H9 (cell line): ENCODE data around the gene GDPD2. TPM values are rescaled to one million over a fixed set of nuclear protein-coding genes. Genes with fewer than 3 reads are reported as not detected.

Source experiments
- DNase-seq: peaks from one replicate; pipeline ENCODE4 v3.0.0-alpha.2; 2017
- H2AFZ ChIP-seq: one replicate; pipeline ENCODE4 v1.6.1; 2013; ENCODE audit warnings: mild to moderate bottlenecking, low read length, control low read depth, moderate library complexity
- H2AK5ac ChIP-seq: 2 replicates; pipeline ENCODE4 v1.6.1; 2013; ENCODE audit warnings: low read length, control low read depth, mixed read lengths; ENCODE audit not compliant: insufficient read length
- H2BK120ac ChIP-seq: one replicate; pipeline ENCODE4 v1.6.1; 2013; ENCODE audit warnings: low read depth, mild to moderate bottlenecking, low read length, control low read depth, inconsistent platforms; ENCODE audit not compliant: poor library complexity, severe bottlenecking
- H2BK12ac ChIP-seq: 2 replicates; pipeline ENCODE4 v1.6.1; 2013; ENCODE audit warnings: low read length, control low read depth, mixed read lengths, low read depth; ENCODE audit not compliant: insufficient read length
- H2BK15ac ChIP-seq: 2 replicates; pipeline ENCODE4 v1.6.1; 2013; ENCODE audit warnings: low read depth, low read length, control low read depth
- H2BK20ac ChIP-seq: one replicate; pipeline ENCODE4 v1.6.1; 2013; ENCODE audit warnings: low read depth, mild to moderate bottlenecking, low read length, control low read depth, inconsistent platforms; ENCODE audit not compliant: poor library complexity, severe bottlenecking
- H2BK5ac ChIP-seq: 2 replicates; pipeline ENCODE4 v1.6.1; 2013; ENCODE audit warnings: low read length, control low read depth, mixed read lengths; ENCODE audit not compliant: insufficient read length
- H3K14ac ChIP-seq: 2 replicates; pipeline ENCODE4 v1.6.1; 2013; ENCODE audit warnings: low read length, control low read depth; ENCODE audit not compliant: insufficient read depth
- H3K18ac ChIP-seq: 2 replicates; pipeline ENCODE4 v1.6.1; 2013; ENCODE audit warnings: low read depth, mild to moderate bottlenecking, mixed read lengths, low read length, control low read depth; ENCODE audit not compliant: insufficient read length
- H3K23ac ChIP-seq: 2 replicates; pipeline ENCODE4 v1.6.1; 2013; ENCODE audit warnings: low read length, control low read depth, mixed read lengths, low read depth; ENCODE audit not compliant: insufficient read length
- H3K23me2 ChIP-seq: 2 replicates; pipeline ENCODE4 v1.6.1; 2013; ENCODE audit warnings: low read depth, mild to moderate bottlenecking, mixed read lengths, low read length, control low read depth; ENCODE audit not compliant: insufficient read length, poor library complexity, severe bottlenecking
- H3K27ac ChIP-seq: 2 replicates; pipeline ENCODE4 v1.5.1; 2013; ENCODE audit warnings: low read length, control low read depth, mixed read lengths, low read depth; ENCODE audit not compliant: insufficient read length
- H3K27me3 ChIP-seq: 2 replicates; pipeline ENCODE4 v1.6.1; 2013; ENCODE audit warnings: low read length, control low read depth, inconsistent platforms; ENCODE audit not compliant: insufficient read depth
- H3K4ac ChIP-seq: 2 replicates; pipeline ENCODE4 v1.6.1; 2013; ENCODE audit warnings: low read depth, mild to moderate bottlenecking, control low read depth, inconsistent platforms, low read length, moderate library complexity
- H3K4me1 ChIP-seq: 2 replicates; pipeline ENCODE4 v1.6.1; 2013; ENCODE audit warnings: low read length, control low read depth, inconsistent platforms; ENCODE audit not compliant: insufficient read depth
- H3K4me2 ChIP-seq: 2 replicates; pipeline ENCODE4 v1.6.1; 2013; ENCODE audit warnings: low read length, control low read depth, mixed read lengths; ENCODE audit not compliant: insufficient read length, insufficient read depth
- H3K56ac ChIP-seq: 2 replicates; pipeline ENCODE4 v1.6.1; 2013; ENCODE audit warnings: low read depth, mild to moderate bottlenecking, mixed read lengths, low read length, control low read depth; ENCODE audit not compliant: insufficient read length
- H3K79me1 ChIP-seq: 2 replicates; pipeline ENCODE4 v1.6.1; 2013; ENCODE audit warnings: low read depth, mild to moderate bottlenecking, moderate library complexity, low read length, control low read depth, inconsistent platforms; ENCODE audit not compliant: insufficient read depth, poor library complexity, severe bottlenecking
- H3K79me2 ChIP-seq: 2 replicates; pipeline ENCODE4 v1.6.1; 2013; ENCODE audit warnings: low read length, control low read depth, inconsistent platforms; ENCODE audit not compliant: insufficient read depth
- H3K9ac ChIP-seq: 2 replicates; pipeline ENCODE4 v1.6.1; 2013; ENCODE audit warnings: low read length, control low read depth, mixed read lengths; ENCODE audit not compliant: insufficient read length; ENCODE audit errors: extremely low read depth
- H3K9me3 ChIP-seq: one replicate; pipeline ENCODE4 v1.6.1; 2013; ENCODE audit warnings: low read depth, low read length, inconsistent platforms; ENCODE audit not compliant: control insufficient read depth
- H3T11ph ChIP-seq: one replicate; pipeline ENCODE4 v1.6.1; 2013; ENCODE audit warnings: mild to moderate bottlenecking, low read length, control low read depth, inconsistent platforms
- H4K20me1 ChIP-seq: one replicate; pipeline ENCODE4 v1.6.1; 2013; ENCODE audit not compliant: control insufficient read depth, insufficient read length, insufficient read depth
- H4K5ac ChIP-seq: 2 replicates; pipeline ENCODE4 v1.6.1; 2013; ENCODE audit warnings: low read depth, mild to moderate bottlenecking, mixed read lengths, low read length, control low read depth; ENCODE audit not compliant: insufficient read length
- H4K8ac ChIP-seq: replicated peaks from 2 replicates; pipeline ENCODE4 v1.6.1; 2013; ENCODE audit warnings: low read length, control low read depth, mixed read lengths, low read depth; ENCODE audit not compliant: insufficient read length
- H4K91ac ChIP-seq: 2 replicates; pipeline ENCODE4 v1.6.1; 2013; ENCODE audit warnings: low read depth, mild to moderate bottlenecking, moderate library complexity, mixed read lengths, low read length, control low read depth; ENCODE audit not compliant: insufficient read length
- H3K27ac Mint-ChIP-seq, 3 experiments: 2 replicates in 2 of 3; 3 replicates in 1 of 3; pipeline ENCODE4 v1.8.0; 2020 to 2021; ENCODE audit warnings: mixed read lengths in 3 of 3, mild to moderate bottlenecking in 1 of 3, moderate library complexity in 1 of 3
- H3K27me3 Mint-ChIP-seq: 2 replicates; pipeline ENCODE4 v1.8.0; 2021; ENCODE audit warnings: low read depth, mild to moderate bottlenecking, moderate library complexity, mixed read lengths
- H3K36me3 Mint-ChIP-seq, 3 experiments: 2 replicates in 2 of 3; 3 replicates in 1 of 3; pipeline ENCODE4 v1.8.0; 2020 to 2021; ENCODE audit warnings: low read depth in 3 of 3, mixed read lengths in 3 of 3; ENCODE audit not compliant: insufficient read depth in 1 of 3
- H3K4me1 Mint-ChIP-seq, 2 experiments: 2 replicates each; pipeline ENCODE4 v1.8.0; 2020; ENCODE audit warnings: mixed read lengths in 2 of 2
- H3K4me3 Mint-ChIP-seq, 2 experiments: 2 replicates in 1 of 2; 3 replicates in 1 of 2; pipeline ENCODE4 v1.8.0; 2020 to 2021; ENCODE audit warnings: mild to moderate bottlenecking in 2 of 2, mixed read lengths in 2 of 2, moderate library complexity in 1 of 2
- H3K9me3 Mint-ChIP-seq, 2 experiments: 2 replicates in 1 of 2; 3 replicates in 1 of 2; pipeline ENCODE4 v1.8.0; 2020; ENCODE audit warnings: mild to moderate bottlenecking in 2 of 2, mixed read lengths in 2 of 2, moderate library complexity in 1 of 2
- CTCF ChIP-seq: fragments of 200-600 bp; sonication (generic); conservative IDR thresholded peaks from 3 replicates; pipeline ENCODE4 v1.8.0; 2021; ENCODE audit warnings: antibody characterized with exemption, mild to moderate bottlenecking
- WGBS: extraction: QIAGEN DNeasy Blood & Tissue Kit; methylation state at CpG from one replicate; pipeline ENCODE4 v1.1.7; 2013; ENCODE audit warnings: missing lambda C conversion rate, low lambda C conversion rate, mixed read lengths; ENCODE audit not compliant: insufficient read length; ENCODE audit errors: extremely low coverage; 5-methylcytosine and 5-hydroxymethylcytosine counted together
- total RNA-seq: library from RNA; stranded (reverse); gene quantifications from 2 replicates; pipeline ENCODE4 v1.2.1, GENCODE V29; 2021

GDPD2 gene
- total RNA-seq, 1 experiment from 2014 or later: 13.9 TPM

GRCh38 chrX:70449457-70449966, 26.4 kb downstream of the GDPD2 start:
- Histone ChIP-seq H3K56ac (no peak overlapping the region), H4K5ac (no peak overlapping the region), H4K8ac (no peak overlapping the region), H2BK15ac (no peak overlapping the region), H2BK120ac (no peak overlapping the region), H2AK5ac (no peak overlapping the region), H3K9me3 (peaks cover 55% of the 10 kb centered on the region), H2BK20ac (no peak overlapping the region), H3K18ac (no peak overlapping the region), H3K23me2 (peaks cover 4% of the 10 kb centered on the region), H3K27ac (no peak overlapping the region), H2BK12ac (no peak overlapping the region), H3K23ac (no peak overlapping the region), H3K79me2 (no peaks in the 10 kb centered on the region), H4K91ac (no peak overlapping the region), H2BK5ac (no peak overlapping the region), H3K4me2 (no peak overlapping the region), H3T11ph (no peak overlapping the region), H2AFZ (no peak overlapping the region), H3K79me1 (no peaks in the 10 kb centered on the region), H3K4me1 (no peaks in the 10 kb centered on the region), H4K20me1 (no peaks in the 10 kb centered on the region), H3K14ac (no peak overlapping the region), H3K4ac (no peak overlapping the region), H3K27me3 (peaks cover 2% of the 10 kb centered on the region; the same call in 1 of the 2 replicates), H3K9ac (no peak overlapping the region)
- Mint-ChIP-seq H3K9me3 (peaks cover 68 to 70% of the 10 kb centered on the region in 2 experiments), H3K27ac (no peak overlapping the region), H3K4me3 (no peak overlapping the region), H3K27me3 (peaks cover 13% of the 10 kb centered on the region), H3K36me3 (peaks cover 0 to 10% (median 4%) of the 10 kb centered on the region in 3 experiments; a peak in 4 of 7 replicates), H3K4me1 (peaks cover 16 to 33% of the 10 kb centered on the region in 2 experiments)
- no peak for TF ChIP-seq CTCF
- no CpG with 5 or more reads among the region's 14 CpGs for WGBS
- no peak for DNase-seq
